Small intestine (tissue), 7 donors: ENCODE measurements around the gene SPOCK1. TPM values are rescaled to one million over a fixed set of nuclear protein-coding genes. Genes with fewer than 3 reads are reported as not detected.

Source experiments
- DNase-seq, 2 donors: peaks; one replicate each; pipeline versions ENCODE4 v3.0.0 to v3.0.0-alpha.2; 2013
- FAIRE-seq: peaks from 2 replicates; lab custom pipeline; 2012; peaks lifted over from hg19 to GRCh38; lab: Jason Lieb, UNC
- H3K27ac ChIP-seq, 3 donors: one replicate each; pipeline ENCODE4 v1.5.1; 2013; ENCODE audit warnings: low read length in 2 of 3, mild to moderate bottlenecking in 2 of 3, control low read depth in 1 of 3, inconsistent platforms in 1 of 3, low read depth in 1 of 3, moderate library complexity in 1 of 3
- H3K27me3 ChIP-seq, 3 donors: one replicate each; pipeline ENCODE4 v1.6.1; 2013; ENCODE audit warnings: low read length in 3 of 3, inconsistent platforms in 1 of 3; ENCODE audit not compliant: control insufficient read depth in 3 of 3, insufficient read depth in 3 of 3
- H3K36me3 ChIP-seq, 3 donors: one replicate each; pipeline ENCODE4 v1.6.1; 2013; ENCODE audit warnings: low read length in 3 of 3, inconsistent platforms in 1 of 3, low read depth in 1 of 3, mild to moderate bottlenecking in 1 of 3, moderate library complexity in 1 of 3; ENCODE audit not compliant: control insufficient read depth in 3 of 3, insufficient read depth in 2 of 3
- H3K4me1 ChIP-seq, 3 donors: one replicate each; pipeline ENCODE4 v1.6.1; 2013; ENCODE audit warnings: low read length in 2 of 3, inconsistent platforms in 1 of 3, low read depth in 1 of 3, mild to moderate bottlenecking in 1 of 3, moderate library complexity in 1 of 3; ENCODE audit not compliant: control insufficient read depth in 3 of 3, insufficient read depth in 2 of 3
- H3K4me3 ChIP-seq, 3 donors: one replicate each; pipeline ENCODE4 v1.5.1; 2013; ENCODE audit warnings: low read length in 3 of 3, control low read depth in 1 of 3, inconsistent platforms in 1 of 3, low read depth in 1 of 3, mild to moderate bottlenecking in 1 of 3, moderate library complexity in 1 of 3
- H3K9me3 ChIP-seq, 2 donors: one replicate each; pipeline ENCODE4 v1.6.1; 2013; ENCODE audit warnings: low read depth in 1 of 2, low read length in 1 of 2; ENCODE audit not compliant: control insufficient read depth in 2 of 2, insufficient read depth in 1 of 2
- WGBS, 3 donors: extraction: QIAGEN DNeasy Blood & Tissue Kit; methylation state at CpG; one replicate each; pipeline ENCODE4 v1.1.7; 2013; 5-methylcytosine and 5-hydroxymethylcytosine counted together
- polyA plus RNA-seq, 4 donors: library from polyadenylated mRNA; stranded (reverse) in 3 of 4; unstranded in 1 of 4; fragments of 200-250 nt in 3 of 4; fragments of 120-200 nt in 1 of 4; gene quantifications; one replicate each; pipeline versions ENCODE4 v1.2.1 to v1.2.3, GENCODE V29; 2013
- donor health status: healthy with polysubstance abuse.
- donor health status: control.
- donor health status: control.
- donor health status: Bipolar disorder and iron deficiency.
- donor health status: healthy.

SPOCK1 gene
- polyA plus RNA-seq, 4 donors, result 0.22 to 1.1 (median 0.54) TPM

GRCh38 chr5:137383909-137384308, 115.2 kb downstream of the SPOCK1 start:
- FAIRE-seq, result no peak
- 86 to 100% (median 97%) methylated on average over 1 of the region's 1 CpG for WGBS, 3 donors
- Histone ChIP-seq H3K9me3 (peaks cover 0 to 11% of the 10 kb centered on the region in 2 donors), H3K27ac (no peak overlapping the region), H3K27me3 (peaks cover 0 to 2% (median 0%) of the 10 kb centered on the region in 3 donors), H3K36me3 (no peaks in the 10 kb centered on the region), H3K4me1 (no peaks in the 10 kb centered on the region), H3K4me3 (no peak overlapping the region)
- DNase-seq, result no peak

- DNase-seq (no peak), FAIRE-seq (no peak)
- Histone ChIP-seq H3K36me3 (no peaks in the 10 kb centered on the region), H3K9me3 (peaks cover 0 to 11% of the 10 kb centered on the region in 2 donors), H3K4me3 (no peak overlapping the region), H3K27ac (no peak overlapping the region), H3K27me3 (peaks cover 0 to 2% (median 2%) of the 10 kb centered on the region in 3 donors), H3K4me1 (no peaks in the 10 kb centered on the region)
- 95 to 100% (median 96%) methylated on average over 1 of the region's 1 CpG for WGBS, 3 donors
Observed at GRCh38 chr5:137381555-137381954, 117.6 kb downstream of the SPOCK1 start.

GRCh38 chr5:137379555-137380286, 119.4 kb downstream of the SPOCK1 start:
- Histone ChIP-seq H3K36me3 (no peaks in the 10 kb centered on the region), H3K4me3 (no peak overlapping the region), H3K27me3 (peaks cover 0 to 8% (median 2%) of the 10 kb centered on the region in 3 donors), H3K4me1 (no peaks in the 10 kb centered on the region), H3K9me3 (peaks cover 0 to 8% of the 10 kb centered on the region in 2 donors), H3K27ac (no peak overlapping the region)
- DNase-seq (no peak), FAIRE-seq (no peak)
- 65 to 82% (median 69%) methylated on average over 5 of the region's 5 CpGs for WGBS, 3 donors

- H3K36me3 ChIP-seq, result no peaks in the 10 kb centered on the region
- DNase-seq, result no peak
Observed at GRCh38 chr5:137375741-137376526, 123.2 kb downstream of the SPOCK1 start.

GRCh38 chr5:137374110-137374714, 124.9 kb downstream of the SPOCK1 start:
- H3K4me3 ChIP-seq, result no peak overlapping the region
- no peaks in the 10 kb centered on the region for H3K36me3 ChIP-seq
- no peak for FAIRE-seq
- H3K9me3 ChIP-seq, result no peaks in the 10 kb centered on the region
- WGBS, 3 donors, result 59 to 65% (median 65%) methylated on average over 7 of the region's 7 CpGs
- no peak for DNase-seq
- peaks cover 0 to 10% (median 0%) of the 10 kb centered on the region in 3 donors for H3K27me3 ChIP-seq
- H3K27ac ChIP-seq, result no peak overlapping the region
- no peaks in the 10 kb centered on the region for H3K4me1 ChIP-seq

More at GRCh38 chr5:137375741-137376526, 123.2 kb downstream of the SPOCK1 start:
- Histone ChIP-seq H3K27me3 (peaks cover 0 to 10% (median 0%) of the 10 kb centered on the region in 3 donors), H3K4me3 (no peak overlapping the region), H3K4me1 (no peaks in the 10 kb centered on the region), H3K27ac (no peak overlapping the region), H3K9me3 (peaks cover 0 to under 1% of the 10 kb centered on the region in 2 donors)
- FAIRE-seq, result no peak
- WGBS, 3 donors, result 58 to 72% (median 60%) methylated on average over 11 of the region's 11 CpGs

- no peaks in the 10 kb centered on the region for H3K4me1 ChIP-seq
- H3K4me3 ChIP-seq, result no peak overlapping the region
- no peak for DNase-seq
- WGBS, 3 donors, result 78 to 91% (median 87%) methylated on average over 2 of the region's 2 CpGs
- H3K27me3 ChIP-seq, result peaks cover 0 to 9% (median 0%) of the 10 kb centered on the region in 3 donors
- no peak overlapping the region for H3K27ac ChIP-seq
- H3K36me3 ChIP-seq, result no peaks in the 10 kb centered on the region
- no peaks in the 10 kb centered on the region for H3K9me3 ChIP-seq
- FAIRE-seq, result no peak
Observed at GRCh38 chr5:137372773-137373160, 126.4 kb downstream of the SPOCK1 start.

GRCh38 chr5:137372016-137372772, 126.9 kb downstream of the SPOCK1 start:
- Histone ChIP-seq H3K9me3 (no peaks in the 10 kb centered on the region), H3K36me3 (no peaks in the 10 kb centered on the region), H3K27ac (no peak overlapping the region), H3K27me3 (peaks cover 0 to 9% (median 0%) of the 10 kb centered on the region in 3 donors), H3K4me3 (no peak overlapping the region), H3K4me1 (no peaks in the 10 kb centered on the region)
- WGBS, 3 donors, result 47 to 61% (median 59%) methylated on average over 2 of the region's 2 CpGs
- no peak for FAIRE-seq
- no peak for DNase-seq
